A673 (cell line): ENCODE results near the gene CNTNAP4. TPM values are rescaled to one million over a fixed set of nuclear protein-coding genes. Genes with fewer than 3 reads are reported as not detected.
A peak's percentile ranks its signal among the peaks of the same experiment; 100 is the strongest.

Source experiments
- Bru-seq: library from RNA; stranded (reverse); fragments of 400-500 nt; gene quantifications from one replicate; lab custom pipeline; 2021; lab: Mats Ljungman, UMichigan
- BruChase-seq, 2 experiments: library from RNA; stranded (reverse); fragments of 400-500 nt; gene quantifications; one replicate each; lab custom pipeline; 2021; lab: Mats Ljungman, UMichigan
- BruUV-seq: library from RNA; stranded (reverse); fragments of 400-500 nt; replicated peaks from 2 replicates; lab custom pipeline; 2021; lab: Mats Ljungman, UMichigan
- CTCF ChIA-PET: fragments of 300-600 bp; sonication (Branson Sonifier 250); formaldehyde crosslinking; loops from one replicate; lab custom pipeline; 2022; ENCODE audit warnings: antibody characterized with exemption; lab: Charles Lee
- POLR2A ChIA-PET: fragments of 300-600 bp; sonication (Branson Sonifier 250); formaldehyde crosslinking; loops from one replicate; lab custom pipeline; 2022; ENCODE audit warnings: antibody characterized with exemption; ENCODE audit not compliant: low non-redundant PET; lab: Charles Lee
- DNase-seq: peaks from one replicate; pipeline ENCODE4 v3.0.0-alpha.2; 2015; ENCODE audit warnings: low spot score
- H3K27ac ChIP-seq: fragments of 200-600 bp; sonication (generic); 2 replicates; pipeline ENCODE4 v1.5.1; 2016; ENCODE audit warnings: mixed run types, low read depth, mild to moderate bottlenecking, mixed read lengths, antibody characterized with exemption, low read length; ENCODE audit not compliant: poor library complexity, severe bottlenecking
- H3K27me3 ChIP-seq: fragments of 200-600 bp; sonication (generic); replicated peaks from 2 replicates; pipeline ENCODE4 v1.6.1; 2017; ENCODE audit warnings: mixed run types, low read depth, mild to moderate bottlenecking, mixed read lengths, antibody characterized with exemption, low read length; ENCODE audit not compliant: insufficient read depth, poor library complexity
- H3K36me3 ChIP-seq: fragments of 200-600 bp; sonication (generic); 2 replicates; pipeline ENCODE4 v1.6.1; 2016; ENCODE audit warnings: mixed run types, mild to moderate bottlenecking, mixed read lengths, antibody characterized with exemption, low read length; ENCODE audit not compliant: insufficient read depth, poor library complexity, severe bottlenecking
- H3K4me1 ChIP-seq: fragments of 200-600 bp; sonication (generic); 2 replicates; pipeline ENCODE4 v1.6.1; 2017; ENCODE audit warnings: mixed run types, mild to moderate bottlenecking, mixed read lengths, antibody characterized with exemption, low read length; ENCODE audit not compliant: insufficient read depth, poor library complexity, severe bottlenecking
- H3K4me3 ChIP-seq: fragments of 200-600 bp; sonication (generic); 2 replicates; pipeline ENCODE4 v1.5.1; 2016; ENCODE audit warnings: low read depth, mixed run types, mild to moderate bottlenecking, mixed read lengths, low read length; ENCODE audit not compliant: poor library complexity, severe bottlenecking
- H3K9me3 ChIP-seq: fragments of 200-600 bp; sonication (generic); 2 replicates; pipeline ENCODE4 v1.6.1; 2016; ENCODE audit warnings: mixed run types, low read depth, mild to moderate bottlenecking, mixed read lengths, antibody characterized with exemption, low read length; ENCODE audit not compliant: poor library complexity, severe bottlenecking
- EZH2 ChIP-seq: fragments of 200-600 bp; sonication (generic); IDR thresholded peaks from 2 replicates; pipeline ENCODE4 v1.6.1; 2017; ENCODE audit warnings: borderline replicate concordance, low read depth, mild to moderate bottlenecking, mixed read lengths, antibody characterized with exemption, low read length; ENCODE audit not compliant: poor library complexity, severe bottlenecking
- intact Hi-C: fragments of 100-400 bp; cut with micrococcal nuclease; formaldehyde crosslinking; loops from one replicate; pipeline ENCODE4 v1.10.0; 2022; ENCODE audit not compliant: unreplicated experiment
- long read RNA-seq: library from polyadenylated mRNA; stranded (forward); transcript quantifications from one replicate; pipeline ENCODE4 v2.0.0, GENCODE V29; 2022
- total RNA-seq: library from RNA; stranded (reverse); gene quantifications from 2 replicates; pipeline ENCODE4 v1.2.3, GENCODE V29; 2021
- TF ChIP-seq, protein P1 (sequence below): fragments of 300-800, 200-600 bp; sonication (generic); conservative IDR thresholded peaks from 2 replicates; pipeline ENCODE4 v1.5.1; 2017; ENCODE audit warnings: low read depth, mild to moderate bottlenecking, antibody characterized with exemption, low read length, moderate library complexity, mixed read lengths

Gene CNTNAP4
- total RNA-seq = not detected in 2 replicates
- Bru-seq, nascent RNA = not detected
- BruChase-seq, experiment 1, labeled RNA remaining after a 2-hour chase = not detected
- BruChase-seq, experiment 2, labeled RNA remaining after a 6-hour chase = not detected
- long read RNA-seq = 0 reads

DNA sequence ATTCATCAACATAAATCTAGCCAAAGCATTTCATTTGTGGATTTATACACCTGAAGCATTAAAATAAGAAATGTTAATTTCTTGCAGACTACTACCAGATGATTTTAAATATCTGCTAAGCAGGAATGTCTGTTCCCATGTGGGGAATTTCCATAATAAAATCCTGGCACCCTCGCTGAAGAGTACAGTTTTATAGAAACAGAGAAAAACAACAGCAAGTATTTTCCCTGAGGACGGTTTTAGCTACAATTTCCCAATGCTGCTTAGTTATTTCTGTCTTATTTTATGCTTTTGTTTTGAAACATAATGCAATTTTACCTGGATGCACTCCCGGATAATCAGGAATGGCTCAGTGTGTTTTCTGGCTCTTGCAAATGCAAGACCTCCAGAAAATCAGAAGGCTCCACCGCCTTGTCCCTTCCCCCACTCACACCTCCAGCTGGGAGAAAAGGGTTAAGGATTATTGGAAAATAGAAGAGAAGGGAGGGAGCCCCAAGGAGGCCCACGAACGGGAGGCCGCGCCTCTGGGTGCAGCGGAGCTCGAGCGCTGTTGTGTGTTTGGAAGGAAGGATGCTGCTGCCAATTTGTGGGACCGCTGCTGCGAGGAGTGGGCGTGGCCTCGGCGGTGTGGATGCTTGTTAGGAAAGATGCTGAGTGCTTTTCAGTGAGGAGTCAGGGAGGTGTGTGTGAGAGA, at the start of gene CNTNAP4:
Gene CNTNAP4, plus strand, starts transcription at position 657 of the 694 bp plus-strand sequence. CDS start 262 bp downstream, outside the sequence.
- H3K27me3 ChIP-seq = peaks cover 5% of the 10 kb centered on the region
- TF ChIP-seq, protein P1, sequence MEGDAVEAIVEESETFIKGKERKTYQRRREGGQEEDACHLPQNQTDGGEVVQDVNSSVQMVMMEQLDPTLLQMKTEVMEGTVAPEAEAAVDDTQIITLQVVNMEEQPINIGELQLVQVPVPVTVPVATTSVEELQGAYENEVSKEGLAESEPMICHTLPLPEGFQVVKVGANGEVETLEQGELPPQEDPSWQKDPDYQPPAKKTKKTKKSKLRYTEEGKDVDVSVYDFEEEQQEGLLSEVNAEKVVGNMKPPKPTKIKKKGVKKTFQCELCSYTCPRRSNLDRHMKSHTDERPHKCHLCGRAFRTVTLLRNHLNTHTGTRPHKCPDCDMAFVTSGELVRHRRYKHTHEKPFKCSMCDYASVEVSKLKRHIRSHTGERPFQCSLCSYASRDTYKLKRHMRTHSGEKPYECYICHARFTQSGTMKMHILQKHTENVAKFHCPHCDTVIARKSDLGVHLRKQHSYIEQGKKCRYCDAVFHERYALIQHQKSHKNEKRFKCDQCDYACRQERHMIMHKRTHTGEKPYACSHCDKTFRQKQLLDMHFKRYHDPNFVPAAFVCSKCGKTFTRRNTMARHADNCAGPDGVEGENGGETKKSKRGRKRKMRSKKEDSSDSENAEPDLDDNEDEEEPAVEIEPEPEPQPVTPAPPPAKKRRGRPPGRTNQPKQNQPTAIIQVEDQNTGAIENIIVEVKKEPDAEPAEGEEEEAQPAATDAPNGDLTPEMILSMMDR = no peak
- no peak for TF ChIP-seq EZH2
- peak; percentile 1 for DNase-seq
- H3K4me3 ChIP-seq = no peak within 1 kb of the TSS
- intact Hi-C loops = no loop called here
- BruUV-seq = no TSS peak
- CTCF ChIA-PET = no interaction called here
- H3K36me3 ChIP-seq = no peaks in the 10 kb centered on the region
- POLR2A ChIA-PET = no interaction called here
- H3K4me1 ChIP-seq = no peaks in the 10 kb centered on the region
- H3K27ac ChIP-seq = no peak within 1 kb of the TSS
- no peaks in the 10 kb centered on the region for H3K9me3 ChIP-seq

DNA sequence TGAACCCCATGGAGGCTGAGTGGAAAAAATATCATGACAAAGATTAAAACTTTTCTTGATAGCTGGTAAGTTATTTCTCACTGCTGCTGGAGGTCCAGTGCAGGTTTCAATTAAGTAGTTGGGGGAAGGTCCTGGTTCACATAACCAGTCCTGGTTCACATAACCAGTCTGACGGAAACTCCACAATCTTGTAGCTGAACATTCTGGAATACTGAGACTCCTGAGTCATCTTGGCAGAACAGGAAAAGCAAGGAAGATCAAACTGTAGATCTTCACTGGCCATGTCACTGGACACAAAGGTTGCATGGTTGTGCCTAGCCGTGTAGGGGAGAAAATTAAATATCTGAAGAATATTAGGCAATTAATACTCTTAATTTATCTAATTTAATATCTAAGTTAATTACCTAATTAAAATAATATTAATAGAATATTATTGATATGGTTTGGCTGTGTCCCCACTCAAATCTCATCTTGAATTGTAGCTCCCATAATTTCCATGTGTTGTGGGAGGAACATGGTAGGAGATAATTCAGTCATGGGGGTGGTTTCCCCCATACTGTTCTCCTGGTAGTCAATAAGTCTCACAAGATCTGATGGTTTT, 48.6 kb upstream of the CNTNAP4 start:
- Histone ChIP-seq H3K27ac (no peak overlapping the region), H3K27me3 (no peaks in the 10 kb centered on the region), H3K36me3 (no peaks in the 10 kb centered on the region), H3K4me3 (no peak overlapping the region), H3K4me1 (no peaks in the 10 kb centered on the region), H3K9me3 (no peaks in the 10 kb centered on the region)
- CTCF ChIA-PET = no interaction called here
- intact Hi-C loops = no loop called here
- DNase-seq = no peak
- no TSS peak for BruUV-seq
- POLR2A ChIA-PET = no interaction called here
- TF ChIP-seq, protein P1 = no peak
- TF ChIP-seq EZH2 = no peak

DNA sequence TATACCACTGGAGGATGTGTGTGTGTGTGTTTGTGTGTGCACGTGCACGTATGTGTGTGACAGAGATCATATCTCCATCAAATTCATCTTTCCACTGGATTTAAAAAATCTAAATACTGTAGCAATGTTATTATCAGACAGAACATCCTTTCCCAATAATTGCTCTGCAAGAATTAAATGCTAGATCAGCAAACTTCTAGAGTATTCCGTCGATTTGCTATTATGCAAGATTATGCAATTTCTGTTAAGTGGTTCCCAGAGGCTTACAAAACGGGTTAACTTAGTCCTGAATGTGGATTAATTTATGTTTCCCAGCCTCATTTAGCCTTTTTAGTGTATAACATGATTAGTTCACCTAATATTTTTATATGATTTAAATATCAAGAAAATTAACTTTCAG, 44.5 kb upstream of the CNTNAP4 start:
- H3K4me1 ChIP-seq = no peaks in the 10 kb centered on the region

More for the DNA sequence above, 44.5 kb upstream of the CNTNAP4 start:
- no peak overlapping the region for H3K4me3 ChIP-seq
- H3K36me3 ChIP-seq = no peaks in the 10 kb centered on the region
- ChIA-PET CTCF (no interaction called here), POLR2A (no interaction called here)
- no peak for TF ChIP-seq EZH2
- TF ChIP-seq, protein P1 = no peak
- DNase-seq = no peak
- no peaks in the 10 kb centered on the region for H3K27me3 ChIP-seq
- H3K27ac ChIP-seq = no peak overlapping the region
- BruUV-seq = no TSS peak
- intact Hi-C loops = no loop called here
- H3K9me3 ChIP-seq = no peaks in the 10 kb centered on the region
